Tibial artery (tissue), 4 donors: ENCODE results near the gene BRS3.

ENCODE experiments used
- DNase-seq, 2 donors: peaks; one replicate each; pipeline ENCODE4 v3.0.0-alpha.2; 2019
- H3K27ac ChIP-seq, 2 donors: fragments of 200-600 bp; sonication (generic) in 1 of 2; 1 replicate in 1 of 2; 2 replicates in 1 of 2; pipeline ENCODE4 v1.5.1; 2018 to 2019; ENCODE audit warnings: mild to moderate bottlenecking in 1 of 2
- H3K27me3 ChIP-seq, 2 donors: fragments of 200-600 bp; sonication (generic) in 1 of 2; one replicate each; pipeline versions ENCODE4 v1.5.1 to v1.6.0; 2016 to 2019
- H3K36me3 ChIP-seq, 3 donors: fragments of 200-600 bp; sonication (generic) in 2 of 3; one replicate each; pipeline ENCODE4 v1.5.1; 2016 to 2019; ENCODE audit warnings: mild to moderate bottlenecking in 2 of 3
- H3K4me1 ChIP-seq, 4 donors: fragments of 200-600 bp; sonication (generic) in 2 of 4; 1 replicate in 3 of 4; 2 replicates in 1 of 4; pipeline ENCODE4 v1.5.1; 2016 to 2019
- H3K4me3 ChIP-seq, 2 donors: fragments of 200-600 bp; sonication (generic) in 1 of 2; 1 replicate in 1 of 2; 2 replicates in 1 of 2; pipeline ENCODE4 v1.5.1; 2018 to 2019; ENCODE audit warnings: mild to moderate bottlenecking in 2 of 2
- H3K9me3 ChIP-seq, 3 donors: fragments of 200-600 bp; sonication (generic) in 1 of 3; one replicate each; pipeline ENCODE4 v1.5.1; 2016 to 2019
- CTCF ChIP-seq, 2 experiments: fragments of 200-600 bp in 1 of 2; fragments of 450-650 bp in 1 of 2; IDR thresholded peaks; one replicate each; pipeline ENCODE4 v1.5.1; 2017 to 2019; ENCODE audit warnings: antibody characterized with exemption in 2 of 2, mild to moderate bottlenecking in 1 of 2, moderate library complexity in 1 of 2
- intact Hi-C: fragments of 100-400 bp; cut with DNase I; formaldehyde crosslinking; loops from one replicate; pipeline ENCODE4 v1.15.0; 2023; ENCODE audit warnings: low total_unique reads

BRS3 gene

GRCh38 chrX:136519069-136519468, 31.3 kb downstream of the BRS3 start:
- intact Hi-C loops, result no loop called here
- no peaks in the 10 kb centered on the region for H3K9me3 ChIP-seq
- no peak overlapping the region for H3K4me3 ChIP-seq
- no peaks in the 10 kb centered on the region for H3K27me3 ChIP-seq
- no peaks in the 10 kb centered on the region for H3K4me1 ChIP-seq
- TF ChIP-seq CTCF (IDR thresholded peaks at IDR 0.05), result no peak
- DNase-seq, result no peak
- no peak overlapping the region for H3K27ac ChIP-seq
- H3K36me3 ChIP-seq, result no peaks in the 10 kb centered on the region

DNA sequence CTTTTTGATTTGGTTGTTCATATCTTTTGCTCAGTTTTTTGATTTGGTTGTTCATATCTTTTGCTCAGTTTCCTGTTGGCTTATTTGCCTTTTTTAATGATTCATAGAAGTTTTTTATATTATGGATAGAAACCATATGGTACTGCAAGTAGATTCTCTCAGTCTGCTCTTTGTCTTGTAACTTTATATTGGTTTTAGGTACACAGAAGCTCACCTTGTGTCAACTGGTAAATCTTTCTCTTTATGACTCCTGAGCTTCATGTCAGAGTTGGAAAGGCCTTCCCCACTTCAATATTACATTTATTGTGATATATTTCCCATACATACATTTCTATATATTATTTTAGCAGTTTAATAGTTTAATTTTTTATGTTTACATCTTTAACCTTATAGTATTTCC, 36.0 kb downstream of the BRS3 start:
- Histone ChIP-seq H3K27me3 (no peaks in the 10 kb centered on the region), H3K4me1 (peaks cover 0 to 12% (median 4%) of the 10 kb centered on the region in 4 donors), H3K9me3 (no peaks in the 10 kb centered on the region), H3K36me3 (no peaks in the 10 kb centered on the region), H3K27ac (no peak overlapping the region), H3K4me3 (no peak overlapping the region)
- DNase-seq, result no peak
- no peak for TF ChIP-seq CTCF (IDR thresholded peaks at IDR 0.05)
- intact Hi-C loops, result no loop called here

DNA sequence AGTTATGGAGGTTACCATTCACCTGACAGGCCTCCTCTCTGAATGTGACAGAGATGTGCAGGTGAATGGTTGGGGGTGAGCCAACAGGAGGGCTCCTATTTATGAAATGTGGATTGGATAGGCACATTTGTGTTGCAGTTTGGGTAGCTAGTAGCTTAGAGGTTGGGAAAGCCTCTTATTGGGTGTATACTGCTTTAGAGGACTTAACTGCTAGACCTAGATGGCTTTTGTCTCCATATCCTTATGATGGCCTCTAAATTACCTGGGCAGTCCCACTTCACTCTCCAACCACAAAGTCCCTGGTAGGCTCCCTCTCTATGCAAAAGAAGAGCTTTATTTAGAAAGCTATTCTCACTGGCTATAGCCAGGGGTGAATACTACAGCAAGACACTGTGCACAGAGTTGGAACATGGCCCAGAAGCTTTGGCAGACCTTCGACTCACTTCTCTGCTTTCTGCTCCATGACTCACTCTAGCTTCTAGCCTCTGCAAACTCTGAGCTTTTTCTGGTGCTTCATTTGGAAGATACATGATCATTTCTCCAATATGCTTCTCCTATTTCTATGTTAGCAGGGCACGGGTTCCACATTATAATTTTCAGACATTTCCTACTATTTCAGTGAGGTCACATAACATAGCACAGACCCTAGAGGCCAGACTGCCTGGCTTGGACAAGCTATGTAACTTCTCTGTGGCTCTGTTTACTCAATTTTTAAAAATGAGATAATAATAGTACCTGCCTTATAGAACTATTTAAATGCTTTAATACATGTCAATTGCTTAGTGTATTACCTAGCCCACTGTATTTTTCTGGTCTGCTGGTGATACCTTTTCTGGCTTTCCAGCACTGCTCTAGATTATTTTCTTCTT, 38.2 kb downstream of the BRS3 start:
- no peak for TF ChIP-seq CTCF (IDR thresholded peaks at IDR 0.05)
- Histone ChIP-seq H3K27ac (peak overlapping the region in 1 of 2 donors; percentile 30), H3K9me3 (no peaks in the 10 kb centered on the region), H3K36me3 (no peaks in the 10 kb centered on the region), H3K4me1 (peaks cover 0 to 12% (median 4%) of the 10 kb centered on the region in 4 donors), H3K4me3 (no peak overlapping the region), H3K27me3 (no peaks in the 10 kb centered on the region)
- intact Hi-C loops, result loop anchor here (5.0 kb wide), 1 partner anchor 1479 kb away; no protein-coding TSS in a partner anchor
- DNase-seq, result peak; percentile 66 to 83

- Histone ChIP-seq H3K27ac (no peak overlapping the region), H3K4me1 (peaks cover 0 to 12% (median 4%) of the 10 kb centered on the region in 4 donors), H3K27me3 (no peaks in the 10 kb centered on the region), H3K36me3 (no peaks in the 10 kb centered on the region), H3K9me3 (no peaks in the 10 kb centered on the region), H3K4me3 (no peak overlapping the region)
- intact Hi-C loops, result loop anchor here (5.0 kb wide), 1 partner anchor 1481 kb away; no protein-coding TSS in a partner anchor
- no peak for DNase-seq
- no peak for TF ChIP-seq CTCF (IDR thresholded peaks at IDR 0.05)
Observed at GRCh38 chrX:136528645-136529315, 41.0 kb downstream of the BRS3 start.

DNA sequence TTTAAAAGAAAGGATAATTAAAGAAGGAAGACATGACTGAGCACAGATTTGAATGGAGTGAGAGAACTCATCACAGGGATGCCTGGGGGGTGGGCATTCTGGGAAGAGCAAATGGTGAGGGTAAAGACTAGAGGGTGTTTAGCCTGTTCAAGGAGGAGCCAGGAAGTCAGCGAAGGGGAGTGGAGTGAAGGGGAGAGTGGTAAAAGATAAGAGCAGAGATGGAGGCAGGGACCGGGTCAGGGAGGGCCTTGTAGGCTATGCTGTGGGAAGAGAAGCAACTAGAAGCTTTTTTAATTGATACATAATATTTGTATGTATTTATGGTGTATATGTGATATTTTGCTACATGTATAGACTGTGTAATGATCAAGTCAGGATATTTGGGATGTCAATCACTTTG, 42.0 kb downstream of the BRS3 start:
- no peak for DNase-seq
- Histone ChIP-seq H3K4me1 (peaks cover 0 to 12% (median 4%) of the 10 kb centered on the region in 4 donors), H3K9me3 (no peaks in the 10 kb centered on the region), H3K4me3 (no peak overlapping the region), H3K27me3 (no peaks in the 10 kb centered on the region), H3K27ac (no peak overlapping the region), H3K36me3 (no peaks in the 10 kb centered on the region)
- TF ChIP-seq CTCF (IDR thresholded peaks at IDR 0.05), result no peak
- intact Hi-C loops, result loop anchor here (5.0 kb wide), 1 partner anchor 1482 kb away; no protein-coding TSS in a partner anchor
